H9 (cell line): ENCODE results near the gene ITM2C. TPM values are rescaled to one million over a fixed set of nuclear protein-coding genes. Genes with fewer than 3 reads are reported as not detected.

Experiments
- DNase-seq: peaks from one replicate; pipeline ENCODE4 v3.0.0-alpha.2; 2017
- H2AFZ ChIP-seq: one replicate; pipeline ENCODE4 v1.6.1; 2013; ENCODE audit warnings: mild to moderate bottlenecking, low read length, control low read depth, moderate library complexity
- H2AK5ac ChIP-seq: 2 replicates; pipeline ENCODE4 v1.6.1; 2013; ENCODE audit warnings: low read length, control low read depth, mixed read lengths; ENCODE audit not compliant: insufficient read length
- H2BK120ac ChIP-seq: one replicate; pipeline ENCODE4 v1.6.1; 2013; ENCODE audit warnings: low read depth, mild to moderate bottlenecking, low read length, control low read depth, inconsistent platforms; ENCODE audit not compliant: poor library complexity, severe bottlenecking
- H2BK12ac ChIP-seq: 2 replicates; pipeline ENCODE4 v1.6.1; 2013; ENCODE audit warnings: low read length, control low read depth, mixed read lengths, low read depth; ENCODE audit not compliant: insufficient read length
- H2BK15ac ChIP-seq: 2 replicates; pipeline ENCODE4 v1.6.1; 2013; ENCODE audit warnings: low read depth, low read length, control low read depth
- H2BK20ac ChIP-seq: one replicate; pipeline ENCODE4 v1.6.1; 2013; ENCODE audit warnings: low read depth, mild to moderate bottlenecking, low read length, control low read depth, inconsistent platforms; ENCODE audit not compliant: poor library complexity, severe bottlenecking
- H2BK5ac ChIP-seq: 2 replicates; pipeline ENCODE4 v1.6.1; 2013; ENCODE audit warnings: low read length, control low read depth, mixed read lengths; ENCODE audit not compliant: insufficient read length
- H3K14ac ChIP-seq: 2 replicates; pipeline ENCODE4 v1.6.1; 2013; ENCODE audit warnings: low read length, control low read depth; ENCODE audit not compliant: insufficient read depth
- H3K18ac ChIP-seq: 2 replicates; pipeline ENCODE4 v1.6.1; 2013; ENCODE audit warnings: low read depth, mild to moderate bottlenecking, mixed read lengths, low read length, control low read depth; ENCODE audit not compliant: insufficient read length
- H3K23ac ChIP-seq: 2 replicates; pipeline ENCODE4 v1.6.1; 2013; ENCODE audit warnings: low read length, control low read depth, mixed read lengths, low read depth; ENCODE audit not compliant: insufficient read length
- H3K23me2 ChIP-seq: 2 replicates; pipeline ENCODE4 v1.6.1; 2013; ENCODE audit warnings: low read depth, mild to moderate bottlenecking, mixed read lengths, low read length, control low read depth; ENCODE audit not compliant: insufficient read length, poor library complexity, severe bottlenecking
- H3K27ac ChIP-seq: 2 replicates; pipeline ENCODE4 v1.5.1; 2013; ENCODE audit warnings: low read length, control low read depth, mixed read lengths, low read depth; ENCODE audit not compliant: insufficient read length
- H3K27me3 ChIP-seq: 2 replicates; pipeline ENCODE4 v1.6.1; 2013; ENCODE audit warnings: low read length, control low read depth, inconsistent platforms; ENCODE audit not compliant: insufficient read depth
- H3K4ac ChIP-seq: 2 replicates; pipeline ENCODE4 v1.6.1; 2013; ENCODE audit warnings: low read depth, mild to moderate bottlenecking, control low read depth, inconsistent platforms, low read length, moderate library complexity
- H3K4me1 ChIP-seq: 2 replicates; pipeline ENCODE4 v1.6.1; 2013; ENCODE audit warnings: low read length, control low read depth, inconsistent platforms; ENCODE audit not compliant: insufficient read depth
- H3K4me2 ChIP-seq: 2 replicates; pipeline ENCODE4 v1.6.1; 2013; ENCODE audit warnings: low read length, control low read depth, mixed read lengths; ENCODE audit not compliant: insufficient read length, insufficient read depth
- H3K56ac ChIP-seq: 2 replicates; pipeline ENCODE4 v1.6.1; 2013; ENCODE audit warnings: low read depth, mild to moderate bottlenecking, mixed read lengths, low read length, control low read depth; ENCODE audit not compliant: insufficient read length
- H3K79me1 ChIP-seq: 2 replicates; pipeline ENCODE4 v1.6.1; 2013; ENCODE audit warnings: low read depth, mild to moderate bottlenecking, moderate library complexity, low read length, control low read depth, inconsistent platforms; ENCODE audit not compliant: insufficient read depth, poor library complexity, severe bottlenecking
- H3K79me2 ChIP-seq: 2 replicates; pipeline ENCODE4 v1.6.1; 2013; ENCODE audit warnings: low read length, control low read depth, inconsistent platforms; ENCODE audit not compliant: insufficient read depth
- H3K9ac ChIP-seq: 2 replicates; pipeline ENCODE4 v1.6.1; 2013; ENCODE audit warnings: low read length, control low read depth, mixed read lengths; ENCODE audit not compliant: insufficient read length; ENCODE audit errors: extremely low read depth
- H3K9me3 ChIP-seq: one replicate; pipeline ENCODE4 v1.6.1; 2013; ENCODE audit warnings: low read depth, low read length, inconsistent platforms; ENCODE audit not compliant: control insufficient read depth
- H3T11ph ChIP-seq: one replicate; pipeline ENCODE4 v1.6.1; 2013; ENCODE audit warnings: mild to moderate bottlenecking, low read length, control low read depth, inconsistent platforms
- H4K20me1 ChIP-seq: one replicate; pipeline ENCODE4 v1.6.1; 2013; ENCODE audit not compliant: control insufficient read depth, insufficient read length, insufficient read depth
- H4K5ac ChIP-seq: 2 replicates; pipeline ENCODE4 v1.6.1; 2013; ENCODE audit warnings: low read depth, mild to moderate bottlenecking, mixed read lengths, low read length, control low read depth; ENCODE audit not compliant: insufficient read length
- H4K8ac ChIP-seq: replicated peaks from 2 replicates; pipeline ENCODE4 v1.6.1; 2013; ENCODE audit warnings: low read length, control low read depth, mixed read lengths, low read depth; ENCODE audit not compliant: insufficient read length
- H4K91ac ChIP-seq: 2 replicates; pipeline ENCODE4 v1.6.1; 2013; ENCODE audit warnings: low read depth, mild to moderate bottlenecking, moderate library complexity, mixed read lengths, low read length, control low read depth; ENCODE audit not compliant: insufficient read length
- H3K27ac Mint-ChIP-seq, 3 experiments: 2 replicates in 2 of 3; 3 replicates in 1 of 3; pipeline ENCODE4 v1.8.0; 2020 to 2021; ENCODE audit warnings: mixed read lengths in 3 of 3, mild to moderate bottlenecking in 1 of 3, moderate library complexity in 1 of 3
- H3K27me3 Mint-ChIP-seq: 2 replicates; pipeline ENCODE4 v1.8.0; 2021; ENCODE audit warnings: low read depth, mild to moderate bottlenecking, moderate library complexity, mixed read lengths
- H3K36me3 Mint-ChIP-seq, 3 experiments: 2 replicates in 2 of 3; 3 replicates in 1 of 3; pipeline ENCODE4 v1.8.0; 2020 to 2021; ENCODE audit warnings: low read depth in 3 of 3, mixed read lengths in 3 of 3; ENCODE audit not compliant: insufficient read depth in 1 of 3
- H3K4me1 Mint-ChIP-seq, 2 experiments: 2 replicates each; pipeline ENCODE4 v1.8.0; 2020; ENCODE audit warnings: mixed read lengths in 2 of 2
- H3K4me3 Mint-ChIP-seq, 2 experiments: 2 replicates in 1 of 2; 3 replicates in 1 of 2; pipeline ENCODE4 v1.8.0; 2020 to 2021; ENCODE audit warnings: mild to moderate bottlenecking in 2 of 2, mixed read lengths in 2 of 2, moderate library complexity in 1 of 2
- H3K9me3 Mint-ChIP-seq, 2 experiments: 2 replicates in 1 of 2; 3 replicates in 1 of 2; pipeline ENCODE4 v1.8.0; 2020; ENCODE audit warnings: mild to moderate bottlenecking in 2 of 2, mixed read lengths in 2 of 2, moderate library complexity in 1 of 2
- CTCF ChIP-seq: fragments of 200-600 bp; sonication (generic); conservative IDR thresholded peaks from 3 replicates; pipeline ENCODE4 v1.8.0; 2021; ENCODE audit warnings: antibody characterized with exemption, mild to moderate bottlenecking
- WGBS: extraction: QIAGEN DNeasy Blood & Tissue Kit; methylation state at CpG from one replicate; pipeline ENCODE4 v1.1.7; 2013; ENCODE audit warnings: missing lambda C conversion rate, low lambda C conversion rate, mixed read lengths; ENCODE audit not compliant: insufficient read length; ENCODE audit errors: extremely low coverage; 5-methylcytosine and 5-hydroxymethylcytosine counted together
- total RNA-seq: library from RNA; stranded (reverse); gene quantifications from 2 replicates; pipeline ENCODE4 v1.2.1, GENCODE V29; 2021

ITM2C gene
- total RNA-seq, 1 experiment from 2014 or later, result 297 TPM

GRCh38 chr2:230862292-230862691, 2.5 kb upstream of the ITM2C start:
- Mint-ChIP-seq H3K4me1 (peaks cover 43% of the 10 kb centered on the region in 2 experiments), H3K4me3 (peak overlapping the region in 1 of 2 experiments; percentile 41; a peak in 1 of 5 replicates), H3K27me3 (peaks cover 5% of the 10 kb centered on the region; the same call in 1 of the 2 replicates), H3K9me3 (no peaks in the 10 kb centered on the region; a peak in 1 of 5 replicates), H3K27ac (no peak overlapping the region), H3K36me3 (peaks cover 0 to 5% (median 0%) of the 10 kb centered on the region in 3 experiments; a peak in 2 of 7 replicates)
- peaks cover 7% of the 10 kb centered on the region for H3K23me2 ChIP-seq
- no peaks in the 10 kb centered on the region for H4K20me1 ChIP-seq
- H3K4ac ChIP-seq, result no peak overlapping the region
- H3K27me3 ChIP-seq, result no peaks in the 10 kb centered on the region
- H4K91ac ChIP-seq, result no peak overlapping the region
- H3K9me3 ChIP-seq, result no peaks in the 10 kb centered on the region
- H2AFZ ChIP-seq, result no peak overlapping the region
- TF ChIP-seq CTCF, result no peak
- no peak overlapping the region for H2BK20ac ChIP-seq
- H4K5ac ChIP-seq, result no peak overlapping the region
- H3K79me2 ChIP-seq, result peaks cover 10% of the 10 kb centered on the region; the same call in 1 of the 2 replicates
- H3K56ac ChIP-seq, result no peak overlapping the region
- H3K18ac ChIP-seq, result no peak overlapping the region
- no peak overlapping the region for H3K4me2 ChIP-seq
- H2BK5ac ChIP-seq, result no peak overlapping the region
- WGBS, result no CpG with 5 or more reads among the region's 5 CpGs
- no peak overlapping the region for H3K9ac ChIP-seq
- no peak overlapping the region for H3K14ac ChIP-seq
- H3K23ac ChIP-seq, result no peak overlapping the region
- H3K79me1 ChIP-seq, result no peaks in the 10 kb centered on the region
- DNase-seq, result no peak
- no peak overlapping the region for H2AK5ac ChIP-seq
- H2BK120ac ChIP-seq, result no peak overlapping the region
- H3T11ph ChIP-seq, result no peak overlapping the region
- no peak overlapping the region for H2BK12ac ChIP-seq
- no peak overlapping the region for H3K27ac ChIP-seq
- peaks cover 19% of the 10 kb centered on the region; the same call in 1 of the 2 replicates for H3K4me1 ChIP-seq
- H4K8ac ChIP-seq, result no peak overlapping the region
- H2BK15ac ChIP-seq, result no peak overlapping the region
